Liver (tissue), 3 donors: ENCODE results near the gene LDB2.

ENCODE experiments used
- GABPA ChIP-seq, 2 donors: IDR thresholded peaks in 1 of 2; conservative IDR thresholded peaks in 1 of 2; 2 replicates each; pipeline ENCODE4 v1.6.1; 2016; ENCODE audit warnings: antibody characterized with exemption in 2 of 2, mild to moderate bottlenecking in 1 of 2, moderate library complexity in 1 of 2
- TAF1 ChIP-seq: conservative IDR thresholded peaks from 2 replicates; pipeline ENCODE4 v1.6.1; 2016; ENCODE audit warnings: antibody characterized with exemption, mild to moderate bottlenecking
- TF ChIP-seq, protein P1 (sequence below): fragments of 150-350 bp; IDR thresholded peaks from 2 replicates; pipeline ENCODE4 v1.5.1; 2017; ENCODE audit warnings: improper control_type of control experiment, low read depth, low read length; ENCODE audit not compliant: missing input control
- donor health status: healthy.
- donor health status: healthy.

GRCh38 chr4:16609170-16609758 lies 289.2 kb downstream of the LDB2 start:
- TF ChIP-seq, protein P1, sequence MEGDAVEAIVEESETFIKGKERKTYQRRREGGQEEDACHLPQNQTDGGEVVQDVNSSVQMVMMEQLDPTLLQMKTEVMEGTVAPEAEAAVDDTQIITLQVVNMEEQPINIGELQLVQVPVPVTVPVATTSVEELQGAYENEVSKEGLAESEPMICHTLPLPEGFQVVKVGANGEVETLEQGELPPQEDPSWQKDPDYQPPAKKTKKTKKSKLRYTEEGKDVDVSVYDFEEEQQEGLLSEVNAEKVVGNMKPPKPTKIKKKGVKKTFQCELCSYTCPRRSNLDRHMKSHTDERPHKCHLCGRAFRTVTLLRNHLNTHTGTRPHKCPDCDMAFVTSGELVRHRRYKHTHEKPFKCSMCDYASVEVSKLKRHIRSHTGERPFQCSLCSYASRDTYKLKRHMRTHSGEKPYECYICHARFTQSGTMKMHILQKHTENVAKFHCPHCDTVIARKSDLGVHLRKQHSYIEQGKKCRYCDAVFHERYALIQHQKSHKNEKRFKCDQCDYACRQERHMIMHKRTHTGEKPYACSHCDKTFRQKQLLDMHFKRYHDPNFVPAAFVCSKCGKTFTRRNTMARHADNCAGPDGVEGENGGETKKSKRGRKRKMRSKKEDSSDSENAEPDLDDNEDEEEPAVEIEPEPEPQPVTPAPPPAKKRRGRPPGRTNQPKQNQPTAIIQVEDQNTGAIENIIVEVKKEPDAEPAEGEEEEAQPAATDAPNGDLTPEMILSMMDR, result no peak
- TF ChIP-seq GABPA (IDR thresholded peaks at IDR 0.05 in 1 of 2, conservative IDR thresholded peaks at IDR 0.05 in 1 of 2), result no peak
- TF ChIP-seq TAF1, result no peak
